H9 (cell line): ENCODE results near the gene SDK1. TPM values are rescaled to one million over a fixed set of nuclear protein-coding genes. Genes with fewer than 3 reads are reported as not detected.

ENCODE experiments used
- DNase-seq: peaks from one replicate; pipeline ENCODE4 v3.0.0-alpha.2; 2017
- H2AFZ ChIP-seq: one replicate; pipeline ENCODE4 v1.6.1; 2013; ENCODE audit warnings: mild to moderate bottlenecking, low read length, control low read depth, moderate library complexity
- H2AK5ac ChIP-seq: 2 replicates; pipeline ENCODE4 v1.6.1; 2013; ENCODE audit warnings: low read length, control low read depth, mixed read lengths; ENCODE audit not compliant: insufficient read length
- H2BK120ac ChIP-seq: one replicate; pipeline ENCODE4 v1.6.1; 2013; ENCODE audit warnings: low read depth, mild to moderate bottlenecking, low read length, control low read depth, inconsistent platforms; ENCODE audit not compliant: poor library complexity, severe bottlenecking
- H2BK12ac ChIP-seq: 2 replicates; pipeline ENCODE4 v1.6.1; 2013; ENCODE audit warnings: low read length, control low read depth, mixed read lengths, low read depth; ENCODE audit not compliant: insufficient read length
- H2BK15ac ChIP-seq: 2 replicates; pipeline ENCODE4 v1.6.1; 2013; ENCODE audit warnings: low read depth, low read length, control low read depth
- H2BK20ac ChIP-seq: one replicate; pipeline ENCODE4 v1.6.1; 2013; ENCODE audit warnings: low read depth, mild to moderate bottlenecking, low read length, control low read depth, inconsistent platforms; ENCODE audit not compliant: poor library complexity, severe bottlenecking
- H2BK5ac ChIP-seq: 2 replicates; pipeline ENCODE4 v1.6.1; 2013; ENCODE audit warnings: low read length, control low read depth, mixed read lengths; ENCODE audit not compliant: insufficient read length
- H3K14ac ChIP-seq: 2 replicates; pipeline ENCODE4 v1.6.1; 2013; ENCODE audit warnings: low read length, control low read depth; ENCODE audit not compliant: insufficient read depth
- H3K18ac ChIP-seq: 2 replicates; pipeline ENCODE4 v1.6.1; 2013; ENCODE audit warnings: low read depth, mild to moderate bottlenecking, mixed read lengths, low read length, control low read depth; ENCODE audit not compliant: insufficient read length
- H3K23ac ChIP-seq: 2 replicates; pipeline ENCODE4 v1.6.1; 2013; ENCODE audit warnings: low read length, control low read depth, mixed read lengths, low read depth; ENCODE audit not compliant: insufficient read length
- H3K23me2 ChIP-seq: 2 replicates; pipeline ENCODE4 v1.6.1; 2013; ENCODE audit warnings: low read depth, mild to moderate bottlenecking, mixed read lengths, low read length, control low read depth; ENCODE audit not compliant: insufficient read length, poor library complexity, severe bottlenecking
- H3K27ac ChIP-seq: 2 replicates; pipeline ENCODE4 v1.5.1; 2013; ENCODE audit warnings: low read length, control low read depth, mixed read lengths, low read depth; ENCODE audit not compliant: insufficient read length
- H3K27me3 ChIP-seq: 2 replicates; pipeline ENCODE4 v1.6.1; 2013; ENCODE audit warnings: low read length, control low read depth, inconsistent platforms; ENCODE audit not compliant: insufficient read depth
- H3K4ac ChIP-seq: 2 replicates; pipeline ENCODE4 v1.6.1; 2013; ENCODE audit warnings: low read depth, mild to moderate bottlenecking, control low read depth, inconsistent platforms, low read length, moderate library complexity
- H3K4me1 ChIP-seq: 2 replicates; pipeline ENCODE4 v1.6.1; 2013; ENCODE audit warnings: low read length, control low read depth, inconsistent platforms; ENCODE audit not compliant: insufficient read depth
- H3K4me2 ChIP-seq: 2 replicates; pipeline ENCODE4 v1.6.1; 2013; ENCODE audit warnings: low read length, control low read depth, mixed read lengths; ENCODE audit not compliant: insufficient read length, insufficient read depth
- H3K56ac ChIP-seq: 2 replicates; pipeline ENCODE4 v1.6.1; 2013; ENCODE audit warnings: low read depth, mild to moderate bottlenecking, mixed read lengths, low read length, control low read depth; ENCODE audit not compliant: insufficient read length
- H3K79me1 ChIP-seq: 2 replicates; pipeline ENCODE4 v1.6.1; 2013; ENCODE audit warnings: low read depth, mild to moderate bottlenecking, moderate library complexity, low read length, control low read depth, inconsistent platforms; ENCODE audit not compliant: insufficient read depth, poor library complexity, severe bottlenecking
- H3K79me2 ChIP-seq: 2 replicates; pipeline ENCODE4 v1.6.1; 2013; ENCODE audit warnings: low read length, control low read depth, inconsistent platforms; ENCODE audit not compliant: insufficient read depth
- H3K9ac ChIP-seq: 2 replicates; pipeline ENCODE4 v1.6.1; 2013; ENCODE audit warnings: low read length, control low read depth, mixed read lengths; ENCODE audit not compliant: insufficient read length; ENCODE audit errors: extremely low read depth
- H3K9me3 ChIP-seq: one replicate; pipeline ENCODE4 v1.6.1; 2013; ENCODE audit warnings: low read depth, low read length, inconsistent platforms; ENCODE audit not compliant: control insufficient read depth
- H3T11ph ChIP-seq: one replicate; pipeline ENCODE4 v1.6.1; 2013; ENCODE audit warnings: mild to moderate bottlenecking, low read length, control low read depth, inconsistent platforms
- H4K20me1 ChIP-seq: one replicate; pipeline ENCODE4 v1.6.1; 2013; ENCODE audit not compliant: control insufficient read depth, insufficient read length, insufficient read depth
- H4K5ac ChIP-seq: 2 replicates; pipeline ENCODE4 v1.6.1; 2013; ENCODE audit warnings: low read depth, mild to moderate bottlenecking, mixed read lengths, low read length, control low read depth; ENCODE audit not compliant: insufficient read length
- H4K8ac ChIP-seq: replicated peaks from 2 replicates; pipeline ENCODE4 v1.6.1; 2013; ENCODE audit warnings: low read length, control low read depth, mixed read lengths, low read depth; ENCODE audit not compliant: insufficient read length
- H4K91ac ChIP-seq: 2 replicates; pipeline ENCODE4 v1.6.1; 2013; ENCODE audit warnings: low read depth, mild to moderate bottlenecking, moderate library complexity, mixed read lengths, low read length, control low read depth; ENCODE audit not compliant: insufficient read length
- H3K27ac Mint-ChIP-seq, 3 experiments: 2 replicates in 2 of 3; 3 replicates in 1 of 3; pipeline ENCODE4 v1.8.0; 2020 to 2021; ENCODE audit warnings: mixed read lengths in 3 of 3, mild to moderate bottlenecking in 1 of 3, moderate library complexity in 1 of 3
- H3K27me3 Mint-ChIP-seq: 2 replicates; pipeline ENCODE4 v1.8.0; 2021; ENCODE audit warnings: low read depth, mild to moderate bottlenecking, moderate library complexity, mixed read lengths
- H3K36me3 Mint-ChIP-seq, 3 experiments: 2 replicates in 2 of 3; 3 replicates in 1 of 3; pipeline ENCODE4 v1.8.0; 2020 to 2021; ENCODE audit warnings: low read depth in 3 of 3, mixed read lengths in 3 of 3; ENCODE audit not compliant: insufficient read depth in 1 of 3
- H3K4me1 Mint-ChIP-seq, 2 experiments: 2 replicates each; pipeline ENCODE4 v1.8.0; 2020; ENCODE audit warnings: mixed read lengths in 2 of 2
- H3K4me3 Mint-ChIP-seq, 2 experiments: 2 replicates in 1 of 2; 3 replicates in 1 of 2; pipeline ENCODE4 v1.8.0; 2020 to 2021; ENCODE audit warnings: mild to moderate bottlenecking in 2 of 2, mixed read lengths in 2 of 2, moderate library complexity in 1 of 2
- H3K9me3 Mint-ChIP-seq, 2 experiments: 2 replicates in 1 of 2; 3 replicates in 1 of 2; pipeline ENCODE4 v1.8.0; 2020; ENCODE audit warnings: mild to moderate bottlenecking in 2 of 2, mixed read lengths in 2 of 2, moderate library complexity in 1 of 2
- WGBS: extraction: QIAGEN DNeasy Blood & Tissue Kit; methylation state at CpG from one replicate; pipeline ENCODE4 v1.1.7; 2013; ENCODE audit warnings: missing lambda C conversion rate, low lambda C conversion rate, mixed read lengths; ENCODE audit not compliant: insufficient read length; ENCODE audit errors: extremely low coverage; 5-methylcytosine and 5-hydroxymethylcytosine counted together
- total RNA-seq: library from RNA; stranded (reverse); gene quantifications from 2 replicates; pipeline ENCODE4 v1.2.1, GENCODE V29; 2021
- TF ChIP-seq, protein P1 (sequence below): fragments of 200-600 bp; sonication (generic); conservative IDR thresholded peaks from 3 replicates; pipeline ENCODE4 v1.8.0; 2021; ENCODE audit warnings: antibody characterized with exemption, mild to moderate bottlenecking

SDK1 gene
- total RNA-seq, 1 experiment from 2014 or later = 8.7 TPM

DNA sequence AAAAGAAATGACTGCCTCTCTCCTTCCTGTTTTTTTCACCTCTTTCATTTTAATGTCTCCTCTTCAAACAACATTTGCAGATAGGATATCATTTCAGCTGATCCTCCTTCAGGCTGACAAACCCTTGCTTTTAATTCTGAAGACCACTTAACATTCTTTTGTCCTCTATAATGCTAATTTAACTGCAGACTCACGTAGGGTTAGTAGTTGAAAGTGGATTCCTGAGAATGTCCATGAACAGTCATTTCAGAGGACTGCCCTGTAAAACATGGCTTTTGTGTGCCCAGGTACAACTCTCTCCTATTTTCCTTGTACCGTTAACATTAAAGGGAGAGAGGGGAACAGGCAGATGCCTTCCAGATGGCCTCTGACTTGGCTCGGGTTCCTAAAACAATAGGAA, 524.4 kb downstream of the SDK1 start:
- Histone ChIP-seq H3K27me3 (no peaks in the 10 kb centered on the region), H3K56ac (no peak overlapping the region), H3K14ac (no peak overlapping the region), H4K5ac (no peak overlapping the region), H3K4me1 (peaks cover 3% of the 10 kb centered on the region; the same call in 1 of the 2 replicates), H3T11ph (no peak overlapping the region), H3K23me2 (no peaks in the 10 kb centered on the region), H2AK5ac (no peak overlapping the region), H3K4ac (no peak overlapping the region), H3K9ac (no peak overlapping the region), H2BK120ac (no peak overlapping the region), H2BK12ac (no peak overlapping the region), H2AFZ (no peak overlapping the region), H3K79me2 (no peaks in the 10 kb centered on the region), H3K18ac (no peak overlapping the region), H2BK5ac (no peak overlapping the region), H3K23ac (no peak overlapping the region), H3K9me3 (no peaks in the 10 kb centered on the region), H3K4me2 (no peak overlapping the region), H2BK15ac (no peak overlapping the region), H4K91ac (no peak overlapping the region), H4K8ac (no peak overlapping the region), H3K27ac (no peak overlapping the region), H2BK20ac (no peak overlapping the region), H4K20me1 (no peaks in the 10 kb centered on the region), H3K79me1 (no peaks in the 10 kb centered on the region)
- no peaks in the 10 kb centered on the region for H3K27me3 Mint-ChIP-seq
- H3K36me3 Mint-ChIP-seq = no peaks in the 10 kb centered on the region
- WGBS = no CpG with 5 or more reads among the region's 3 CpGs
- peak overlapping the region in 1 of 2 experiments; percentile 8; a peak in 1 of 5 replicates for H3K4me3 Mint-ChIP-seq
- peak overlapping the region in 1 of 3 experiments; percentile 59; a peak in 2 of 7 replicates for H3K27ac Mint-ChIP-seq
- no peaks in the 10 kb centered on the region for H3K9me3 Mint-ChIP-seq
- H3K4me1 Mint-ChIP-seq = peaks cover 21 to 23% of the 10 kb centered on the region in 2 experiments
- DNase-seq = no peak
- TF ChIP-seq, protein P1, sequence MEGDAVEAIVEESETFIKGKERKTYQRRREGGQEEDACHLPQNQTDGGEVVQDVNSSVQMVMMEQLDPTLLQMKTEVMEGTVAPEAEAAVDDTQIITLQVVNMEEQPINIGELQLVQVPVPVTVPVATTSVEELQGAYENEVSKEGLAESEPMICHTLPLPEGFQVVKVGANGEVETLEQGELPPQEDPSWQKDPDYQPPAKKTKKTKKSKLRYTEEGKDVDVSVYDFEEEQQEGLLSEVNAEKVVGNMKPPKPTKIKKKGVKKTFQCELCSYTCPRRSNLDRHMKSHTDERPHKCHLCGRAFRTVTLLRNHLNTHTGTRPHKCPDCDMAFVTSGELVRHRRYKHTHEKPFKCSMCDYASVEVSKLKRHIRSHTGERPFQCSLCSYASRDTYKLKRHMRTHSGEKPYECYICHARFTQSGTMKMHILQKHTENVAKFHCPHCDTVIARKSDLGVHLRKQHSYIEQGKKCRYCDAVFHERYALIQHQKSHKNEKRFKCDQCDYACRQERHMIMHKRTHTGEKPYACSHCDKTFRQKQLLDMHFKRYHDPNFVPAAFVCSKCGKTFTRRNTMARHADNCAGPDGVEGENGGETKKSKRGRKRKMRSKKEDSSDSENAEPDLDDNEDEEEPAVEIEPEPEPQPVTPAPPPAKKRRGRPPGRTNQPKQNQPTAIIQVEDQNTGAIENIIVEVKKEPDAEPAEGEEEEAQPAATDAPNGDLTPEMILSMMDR = no peak
